HepG2 (cell line): ENCODE data around the gene ZNF416. TPM values are rescaled to one million over a fixed set of nuclear protein-coding genes. Genes with fewer than 3 reads are reported as not detected.

Experiments used
- AFF4 ChIP-seq: sonication (generic); formaldehyde crosslinking; IDR thresholded peaks from 2 replicates; pipeline ENCODE4 v1.4.0; 2020; ENCODE audit warnings: missing genetic modification reagents
- AKAP8 ChIP-seq: sonication (generic); formaldehyde crosslinking; IDR thresholded peaks from 2 replicates; pipeline ENCODE4 v1.5.1; 2020; ENCODE audit warnings: mild to moderate bottlenecking, missing genetic modification reagents
- HDAC6 ChIP-seq: fragments of 200-600 bp; sonication (generic); IDR thresholded peaks from 2 replicates; pipeline ENCODE4 v1.7.0; 2017; ENCODE audit warnings: mild to moderate bottlenecking, antibody characterized with exemption, low read length, low read depth
- HHEX ChIP-seq: IDR thresholded peaks from 2 replicates; pipeline ENCODE4 v1.6.1; 2016; ENCODE audit warnings: control low read depth
- HOXA3 ChIP-seq: sonication (generic); formaldehyde crosslinking; IDR thresholded peaks from 2 replicates; pipeline ENCODE4 v1.5.0; 2020; ENCODE audit warnings: missing genetic modification reagents
- KDM6A ChIP-seq: IDR thresholded peaks from 2 replicates; pipeline ENCODE4 v1.6.1; 2016; ENCODE audit warnings: low read depth
- MATR3 ChIP-seq: sonication (generic); formaldehyde crosslinking; IDR thresholded peaks from 2 replicates; pipeline ENCODE4 v1.4.0; 2020; ENCODE audit warnings: missing genetic modification reagents
- NR2C2 ChIP-seq: sonication (generic); formaldehyde crosslinking; IDR thresholded peaks from 2 replicates; pipeline ENCODE4 v1.4.0; 2020; ENCODE audit warnings: missing genetic modification reagents, mild to moderate bottlenecking, moderate library complexity, borderline replicate concordance
- PHF20 ChIP-seq: sonication (generic); formaldehyde crosslinking; IDR thresholded peaks from 2 replicates; pipeline ENCODE4 v1.5.0; 2020; ENCODE audit warnings: mild to moderate bottlenecking, missing genetic modification reagents
- SALL1 ChIP-seq: sonication (generic); formaldehyde crosslinking; IDR thresholded peaks from 2 replicates; pipeline ENCODE4 v1.8.0; 2022; ENCODE audit warnings: mild to moderate bottlenecking, missing genetic modification reagents
- TARDBP ChIP-seq: sonication (generic); formaldehyde crosslinking; IDR thresholded peaks from 2 replicates; pipeline ENCODE4 v1.8.0; 2022; ENCODE audit warnings: mild to moderate bottlenecking, missing genetic modification reagents
- THYN1 ChIP-seq: sonication (generic); formaldehyde crosslinking; IDR thresholded peaks from 2 replicates; pipeline ENCODE4 v1.8.1; 2023; ENCODE audit warnings: low read depth, mild to moderate bottlenecking, moderate library complexity, missing genetic modification reagents, borderline replicate concordance
- TRIM24 ChIP-seq: sonication (generic); formaldehyde crosslinking; IDR thresholded peaks from 2 replicates; pipeline ENCODE4 v1.8.0; 2022; ENCODE audit warnings: mild to moderate bottlenecking, missing genetic modification reagents
- ZBTB38 ChIP-seq: sonication (generic); formaldehyde crosslinking; IDR thresholded peaks from 2 replicates; pipeline ENCODE4 v1.5.1; 2020; ENCODE audit warnings: mild to moderate bottlenecking, missing genetic modification reagents
- ZNF138 ChIP-seq: sonication (generic); formaldehyde crosslinking; IDR thresholded peaks from 2 replicates; pipeline ENCODE4 v1.5.0; 2020; ENCODE audit warnings: mild to moderate bottlenecking, low read depth, missing genetic modification reagents
- ZNF143 ChIP-seq: sonication (generic); formaldehyde crosslinking; IDR thresholded peaks from 2 replicates; pipeline ENCODE4 v1.4.0; 2020; ENCODE audit warnings: missing genetic modification reagents
- ZNF367 ChIP-seq: sonication (generic); formaldehyde crosslinking; IDR thresholded peaks from 2 replicates; pipeline ENCODE4 v1.4.0; 2020; ENCODE audit warnings: missing genetic modification reagents, borderline replicate concordance
- ZNF44 ChIP-seq: sonication (generic); formaldehyde crosslinking; IDR thresholded peaks from 2 replicates; pipeline ENCODE4 v1.5.1; 2020; ENCODE audit warnings: mild to moderate bottlenecking, missing genetic modification reagents
- ZNF615 ChIP-seq: sonication (generic); formaldehyde crosslinking; IDR thresholded peaks from 2 replicates; pipeline ENCODE4 v1.5.0; 2020; ENCODE audit warnings: mild to moderate bottlenecking, missing genetic modification reagents, borderline replicate concordance
- ZNF737 ChIP-seq: sonication (generic); formaldehyde crosslinking; IDR thresholded peaks from 2 replicates; pipeline ENCODE4 v1.5.0; 2020; ENCODE audit warnings: missing genetic modification reagents, mild to moderate bottlenecking, borderline replicate concordance
- polyA plus RNA-seq, 8 experiments: library from polyadenylated mRNA; depleted of rRNA in 3 of 8; stranded (reverse) in 7 of 8; unstranded in 1 of 8; fragments of >200 nt; fragmentation: Illumina TruSeq in 4 of 8; extraction: Trizol in 4 of 8; gene quantifications; 2 replicates each; pipeline versions ENCODE4 v1.2.1 to v1.2.3, GENCODE V29; 2011 to 2016; ENCODE audit warnings: low read depth in 4 of 8, missing spikeins in 1 of 8, mixed read lengths in 1 of 8; ENCODE audit not compliant: insufficient read depth in 1 of 8
- total RNA-seq, 5 experiments: library from RNA; depleted of rRNA; stranded (reverse); fragments of >200 nt; fragmentation: Illumina TruSeq; extraction: Trizol; gene quantifications; 2 replicates each; pipeline ENCODE4 v1.2.3, GENCODE V29; 2016; ENCODE audit warnings: low read depth in 1 of 5
- TF ChIP-seq, protein P1 (sequence below): sonication (generic); formaldehyde crosslinking; IDR thresholded peaks from 2 replicates; pipeline ENCODE4 v1.4.0; 2020; ENCODE audit warnings: missing genetic modification reagents, borderline replicate concordance
- TF ChIP-seq, protein P2 (sequence below), 2 experiments: fragments of 450-650 bp in 1 of 2; sonication (generic) in 1 of 2; formaldehyde crosslinking; IDR thresholded peaks; 2 replicates each; pipeline versions ENCODE4 v1.5.0 to v1.8.0; 2020 to 2022; ENCODE audit warnings: mild to moderate bottlenecking in 1 of 2, missing genetic modification reagents in 1 of 2
- TF ChIP-seq, protein P3 (sequence below): sonication (generic); formaldehyde crosslinking; IDR thresholded peaks from 2 replicates; pipeline ENCODE4 v1.5.1; 2020; ENCODE audit warnings: missing genetic modification reagents, mild to moderate bottlenecking, borderline replicate concordance

Gene ZNF416
- total and polyA plus RNA-seq, 2 of the 13 experiments (the other 11 are each of a cell fraction or from before 2014, with no cell fraction given), result 1.5 to 5.3 TPM

GRCh38 chr19:57559404-57560025, 19.2 kb downstream of the ZNF416 start, which contains the start of gene ZNF550 (continued):
- TF ChIP-seq AKAP8 (CRISPR knock-in tag), result peak; percentile 33; the same call in 1 of the 2 replicates
- TF ChIP-seq NR2C2, result peak; percentile 61; the same call in 1 of the 2 replicates
- TF ChIP-seq, protein P1, sequence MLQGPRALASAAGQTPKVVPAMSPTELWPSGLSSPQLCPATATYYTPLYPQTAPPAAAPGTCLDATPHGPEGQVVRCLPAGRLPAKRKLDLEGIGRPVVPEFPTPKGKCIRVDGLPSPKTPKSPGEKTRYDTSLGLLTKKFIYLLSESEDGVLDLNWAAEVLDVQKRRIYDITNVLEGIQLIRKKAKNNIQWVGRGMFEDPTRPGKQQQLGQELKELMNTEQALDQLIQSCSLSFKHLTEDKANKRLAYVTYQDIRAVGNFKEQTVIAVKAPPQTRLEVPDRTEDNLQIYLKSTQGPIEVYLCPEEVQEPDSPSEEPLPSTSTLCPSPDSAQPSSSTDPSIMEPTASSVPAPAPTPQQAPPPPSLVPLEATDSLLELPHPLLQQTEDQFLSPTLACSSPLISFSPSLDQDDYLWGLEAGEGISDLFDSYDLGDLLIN, result no peak
- TF ChIP-seq TRIM24 (CRISPR knock-in tag), result no peak
- TF ChIP-seq MATR3 (CRISPR knock-in tag), result no peak
- no peak for TF ChIP-seq ZNF737 (CRISPR knock-in tag)
- no peak for TF ChIP-seq ZNF367
- TF ChIP-seq AFF4, result no peak
- TF ChIP-seq, protein P2, sequence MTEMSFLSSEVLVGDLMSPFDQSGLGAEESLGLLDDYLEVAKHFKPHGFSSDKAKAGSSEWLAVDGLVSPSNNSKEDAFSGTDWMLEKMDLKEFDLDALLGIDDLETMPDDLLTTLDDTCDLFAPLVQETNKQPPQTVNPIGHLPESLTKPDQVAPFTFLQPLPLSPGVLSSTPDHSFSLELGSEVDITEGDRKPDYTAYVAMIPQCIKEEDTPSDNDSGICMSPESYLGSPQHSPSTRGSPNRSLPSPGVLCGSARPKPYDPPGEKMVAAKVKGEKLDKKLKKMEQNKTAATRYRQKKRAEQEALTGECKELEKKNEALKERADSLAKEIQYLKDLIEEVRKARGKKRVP (CRISPR knock-in tag; IDR thresholded peaks at IDR 0.05), result no peak
- no peak for TF ChIP-seq HHEX (CRISPR knock-in tag)
- no peak for TF ChIP-seq TARDBP (CRISPR knock-in tag)
- no peak for TF ChIP-seq HDAC6
- peak; percentile 71 for TF ChIP-seq SALL1 (CRISPR knock-in tag)
- TF ChIP-seq KDM6A (CRISPR knock-in tag), result no peak
- no peak; the same call in 1 of the 2 replicates for TF ChIP-seq ZNF138 (CRISPR knock-in tag)
- TF ChIP-seq HOXA3 (CRISPR knock-in tag), result peak; percentile 90; the same call in 1 of the 2 replicates
- TF ChIP-seq ZNF615 (CRISPR knock-in tag), result 0 out of 2 replicates have a peak, but pooled peaks have one; percentile 76
- no peak for TF ChIP-seq ZBTB38 (CRISPR knock-in tag)
- peak; percentile 79 for TF ChIP-seq PHF20
- TF ChIP-seq ZNF44 (CRISPR knock-in tag), result 0 out of 2 replicates have a peak, but pooled peaks have one; percentile 48
- TF ChIP-seq THYN1 (CRISPR knock-in tag), result no peak
- peak; percentile 98 for TF ChIP-seq ZNF143 (CRISPR knock-in tag)
- TF ChIP-seq, protein P3, sequence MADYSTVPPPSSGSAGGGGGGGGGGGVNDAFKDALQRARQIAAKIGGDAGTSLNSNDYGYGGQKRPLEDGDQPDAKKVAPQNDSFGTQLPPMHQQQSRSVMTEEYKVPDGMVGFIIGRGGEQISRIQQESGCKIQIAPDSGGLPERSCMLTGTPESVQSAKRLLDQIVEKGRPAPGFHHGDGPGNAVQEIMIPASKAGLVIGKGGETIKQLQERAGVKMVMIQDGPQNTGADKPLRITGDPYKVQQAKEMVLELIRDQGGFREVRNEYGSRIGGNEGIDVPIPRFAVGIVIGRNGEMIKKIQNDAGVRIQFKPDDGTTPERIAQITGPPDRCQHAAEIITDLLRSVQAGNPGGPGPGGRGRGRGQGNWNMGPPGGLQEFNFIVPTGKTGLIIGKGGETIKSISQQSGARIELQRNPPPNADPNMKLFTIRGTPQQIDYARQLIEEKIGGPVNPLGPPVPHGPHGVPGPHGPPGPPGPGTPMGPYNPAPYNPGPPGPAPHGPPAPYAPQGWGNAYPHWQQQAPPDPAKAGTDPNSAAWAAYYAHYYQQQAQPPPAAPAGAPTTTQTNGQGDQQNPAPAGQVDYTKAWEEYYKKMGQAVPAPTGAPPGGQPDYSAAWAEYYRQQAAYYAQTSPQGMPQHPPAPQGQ (CRISPR knock-in tag), result no peak
